Adrenal gland (tissue), 12 donors: Measurements from ENCODE around the gene COX4I1. TPM values are rescaled to one million over a fixed set of nuclear protein-coding genes. Genes with fewer than 3 reads are reported as not detected.

ENCODE experiments used
- DNase-seq, 7 donors: peaks; one replicate each; pipeline ENCODE4 v3.0.0-alpha.2; 2019 to 2020
- H3K27ac ChIP-seq, 5 donors: fragments of 200-600 bp; sonication (generic) in 4 of 5; 1 replicate in 3 of 5; 2 replicates in 2 of 5; pipeline versions ENCODE4 v1.5.1 to v1.8.0; 2016 to 2020; ENCODE audit warnings: mild to moderate bottlenecking in 1 of 5
- H3K27me3 ChIP-seq: fragments of 200-600 bp; 2 replicates; pipeline ENCODE4 v1.8.0; 2021
- H3K36me3 ChIP-seq, 2 donors: fragments of 200-600 bp; replicated peaks in 1 of 2; 1 replicate in 1 of 2; 2 replicates in 1 of 2; pipeline versions ENCODE4 v1.5.1 to v1.8.0; 2018 to 2022
- H3K4me1 ChIP-seq, 2 donors: fragments of 200-600 bp; replicated peaks in 1 of 2; 1 replicate in 1 of 2; 2 replicates in 1 of 2; pipeline versions ENCODE4 v1.5.1 to v1.8.0; 2018 to 2021
- H3K4me3 ChIP-seq, 4 donors: fragments of 200-600 bp; sonication (generic) in 3 of 4; one replicate each; pipeline ENCODE4 v1.5.1; 2016 to 2018
- H3K9me3 ChIP-seq, 3 donors: fragments of 200-600 bp; sonication (generic) in 1 of 3; replicated peaks in 1 of 3; 1 replicate in 2 of 3; 2 replicates in 1 of 3; pipeline versions ENCODE4 v1.5.1 to v1.8.0; 2016 to 2021
- POLR2A ChIP-seq, 2 donors: fragments of 450-650 bp; IDR thresholded peaks; one replicate each; pipeline ENCODE4 v1.6.1; 2017; ENCODE audit warnings: antibody characterized with exemption in 2 of 2, mild to moderate bottlenecking in 2 of 2, moderate library complexity in 1 of 2
- WGBS, 4 donors: extraction: QIAGEN DNeasy Blood & Tissue Kit in 2 of 4; methylation state at CpG; one replicate each; pipeline versions ENCODE4 v1.1.5 to v1.1.7; 2013 to 2017; 5-methylcytosine and 5-hydroxymethylcytosine counted together
- intact Hi-C, 2 donors: fragments of 100-400 bp; cut with DNase I; formaldehyde crosslinking; loops; one replicate each; pipeline versions ENCODE4 v1.14.1 to v1.15.0; 2022 to 2023
- polyA plus RNA-seq, 3 donors: library from polyadenylated mRNA; stranded (reverse); fragments of 200-250 nt in 2 of 3; fragments of 350-450 nt in 1 of 3; fragmentation: Illumina TruSeq in 1 of 3; extraction: RNeasy Lipid Tissue Mini Kit (QIAGEN cat#74804) in 1 of 3; gene quantifications; one replicate each; pipeline ENCODE4 v1.2.3, GENCODE V29; 2013 to 2014
- total RNA-seq, 9 donors: library from RNA; depleted of rRNA in 4 of 9; stranded (reverse); fragments of >200 nt in 4 of 9; fragments of 120-200 nt in 1 of 9; fragmentation: NEBNext Ultra II Directional in 1 of 9; extraction: Animal tissue kit (Norgen Biotek cat#: 25700) in 1 of 9; gene quantifications; one replicate each; pipeline versions ENCODE4 v1.1.0 to v1.2.4, GENCODE V29; 2013 to 2023
- TF ChIP-seq, protein P1 (sequence below), 6 experiments: fragments of 450-650 bp in 4 of 6; fragments of 200-600 bp in 2 of 6; sonication (generic) in 1 of 6; IDR thresholded peaks; 1 replicate in 5 of 6; 2 replicates in 1 of 6; pipeline versions ENCODE4 v1.5.1 to v1.8.0; 2016 to 2021; ENCODE audit warnings: antibody characterized with exemption in 6 of 6, mild to moderate bottlenecking in 2 of 6, moderate library complexity in 1 of 6
- donor health status: healthy with polysubstance abuse.
- donor health status: Bipolar disorder and iron deficiency.
- donor health status: DM: yes; HTN: yes; CAD: no.
- donor health status: DM: no; HTN: no; CAD: no.
- donor health status: DM: no; HTN: no; CAD: no.
- donor health status: DM: yes; HTN: yes; CAD: no.

The COX4I1 gene
- total and polyA plus RNA-seq, 12 donors: 466 to 1,628 (median 536) TPM

DNA sequence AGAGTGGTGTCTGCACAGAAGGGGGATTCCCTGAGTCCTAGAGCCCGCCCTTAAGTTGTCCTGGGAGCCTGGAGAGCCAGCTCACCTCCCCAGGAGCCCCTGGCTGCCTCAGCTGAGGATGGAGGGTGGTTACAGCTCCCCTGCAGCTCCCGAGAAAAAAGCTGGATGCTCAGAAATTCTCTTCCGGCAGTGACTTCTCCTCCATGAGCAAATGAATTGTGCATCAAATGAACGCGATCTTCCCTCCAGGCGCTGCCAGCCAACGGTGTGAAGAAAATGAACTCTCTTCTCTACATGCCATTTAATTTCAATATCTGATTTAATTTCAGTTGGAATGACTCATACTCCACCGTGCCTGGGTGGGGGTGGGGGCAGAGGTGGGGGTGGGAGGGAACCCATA, 34.3 kb upstream of the COX4I1 start:
- Histone ChIP-seq H3K27me3 (peaks cover 6% of the 10 kb centered on the region), H3K27ac (no peak overlapping the region), H3K4me1 (no peaks in the 10 kb centered on the region), H3K36me3 (no peaks in the 10 kb centered on the region), H3K4me3 (no peak overlapping the region), H3K9me3 (no peaks in the 10 kb centered on the region)
- intact Hi-C loops: no loop called here
- 53 to 60% (median 55%) methylated on average over 8 of the region's 8 CpGs for WGBS, 4 donors
- no peak for DNase-seq
- no peak for TF ChIP-seq POLR2A (IDR thresholded peaks at IDR 0.05)
- TF ChIP-seq, protein P1, sequence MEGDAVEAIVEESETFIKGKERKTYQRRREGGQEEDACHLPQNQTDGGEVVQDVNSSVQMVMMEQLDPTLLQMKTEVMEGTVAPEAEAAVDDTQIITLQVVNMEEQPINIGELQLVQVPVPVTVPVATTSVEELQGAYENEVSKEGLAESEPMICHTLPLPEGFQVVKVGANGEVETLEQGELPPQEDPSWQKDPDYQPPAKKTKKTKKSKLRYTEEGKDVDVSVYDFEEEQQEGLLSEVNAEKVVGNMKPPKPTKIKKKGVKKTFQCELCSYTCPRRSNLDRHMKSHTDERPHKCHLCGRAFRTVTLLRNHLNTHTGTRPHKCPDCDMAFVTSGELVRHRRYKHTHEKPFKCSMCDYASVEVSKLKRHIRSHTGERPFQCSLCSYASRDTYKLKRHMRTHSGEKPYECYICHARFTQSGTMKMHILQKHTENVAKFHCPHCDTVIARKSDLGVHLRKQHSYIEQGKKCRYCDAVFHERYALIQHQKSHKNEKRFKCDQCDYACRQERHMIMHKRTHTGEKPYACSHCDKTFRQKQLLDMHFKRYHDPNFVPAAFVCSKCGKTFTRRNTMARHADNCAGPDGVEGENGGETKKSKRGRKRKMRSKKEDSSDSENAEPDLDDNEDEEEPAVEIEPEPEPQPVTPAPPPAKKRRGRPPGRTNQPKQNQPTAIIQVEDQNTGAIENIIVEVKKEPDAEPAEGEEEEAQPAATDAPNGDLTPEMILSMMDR (IDR thresholded peaks at IDR 0.05): no peak

DNA sequence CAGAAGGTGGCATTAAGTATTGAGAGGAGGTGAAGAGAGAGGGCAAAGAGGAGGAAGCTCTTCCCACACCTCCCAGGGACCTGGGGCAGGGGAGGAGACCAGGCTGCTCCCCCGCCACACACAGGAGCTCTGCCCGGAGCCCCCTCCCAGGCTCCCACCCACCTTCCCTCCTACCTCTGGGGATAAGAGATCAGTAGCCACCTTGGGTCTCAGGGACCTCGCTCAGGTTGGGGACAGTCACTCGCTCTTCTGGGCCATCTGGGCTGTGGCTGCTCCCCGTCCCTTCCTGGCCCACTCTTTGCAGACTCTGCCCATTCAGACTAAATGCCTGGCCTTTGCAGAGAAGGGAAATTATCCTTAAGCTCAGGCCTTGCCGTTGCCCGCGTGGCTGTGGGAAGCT, 33.7 kb upstream of the COX4I1 start:
- H3K27me3 ChIP-seq: peaks cover 6% of the 10 kb centered on the region
- intact Hi-C loops: no loop called here
- 59 to 83% (median 71%) methylated on average over 2 to 8 of the region's 8 CpGs for WGBS, 4 donors
- no peaks in the 10 kb centered on the region for H3K9me3 ChIP-seq
- no peaks in the 10 kb centered on the region for H3K36me3 ChIP-seq
- H3K27ac ChIP-seq: no peak overlapping the region
- no peak overlapping the region for H3K4me3 ChIP-seq
- H3K4me1 ChIP-seq: no peaks in the 10 kb centered on the region
- no peak for TF ChIP-seq POLR2A (IDR thresholded peaks at IDR 0.05)
- TF ChIP-seq, protein P1 (IDR thresholded peaks at IDR 0.05): no peak
- no peak for DNase-seq

DNA sequence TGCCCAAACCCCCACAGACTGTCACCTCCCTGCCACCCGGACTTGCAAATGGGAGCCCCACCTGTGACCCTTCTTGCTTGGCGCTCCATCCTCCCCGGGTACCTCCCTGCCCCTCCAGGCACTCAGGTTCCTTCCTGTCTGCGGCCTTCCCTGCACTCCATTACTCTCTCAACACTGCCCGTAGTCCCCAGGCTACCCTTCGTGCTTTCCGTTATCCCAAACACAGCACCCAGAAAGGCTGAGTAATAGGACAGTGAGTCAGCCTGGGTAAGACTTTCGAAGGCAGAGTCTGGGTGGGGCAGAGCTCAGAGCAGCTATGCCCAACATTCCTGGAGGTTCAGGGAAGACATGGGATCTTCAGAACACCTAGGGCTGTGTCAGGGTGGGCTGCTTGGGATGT, 32.0 kb upstream of the COX4I1 start:
- Histone ChIP-seq H3K4me3 (no peak overlapping the region), H3K4me1 (no peaks in the 10 kb centered on the region), H3K9me3 (no peaks in the 10 kb centered on the region), H3K27me3 (peaks cover 6% of the 10 kb centered on the region), H3K27ac (no peak overlapping the region), H3K36me3 (no peaks in the 10 kb centered on the region)
- peak in 5 of 7 donors; percentile 29 to 52 (median 33) for DNase-seq
- TF ChIP-seq POLR2A (IDR thresholded peaks at IDR 0.05): no peak
- TF ChIP-seq, protein P1 (IDR thresholded peaks at IDR 0.05): no peak
- 43 to 59% (median 54%) methylated on average over 8 of the region's 8 CpGs for WGBS, 4 donors
- intact Hi-C loops: no loop called here

DNA sequence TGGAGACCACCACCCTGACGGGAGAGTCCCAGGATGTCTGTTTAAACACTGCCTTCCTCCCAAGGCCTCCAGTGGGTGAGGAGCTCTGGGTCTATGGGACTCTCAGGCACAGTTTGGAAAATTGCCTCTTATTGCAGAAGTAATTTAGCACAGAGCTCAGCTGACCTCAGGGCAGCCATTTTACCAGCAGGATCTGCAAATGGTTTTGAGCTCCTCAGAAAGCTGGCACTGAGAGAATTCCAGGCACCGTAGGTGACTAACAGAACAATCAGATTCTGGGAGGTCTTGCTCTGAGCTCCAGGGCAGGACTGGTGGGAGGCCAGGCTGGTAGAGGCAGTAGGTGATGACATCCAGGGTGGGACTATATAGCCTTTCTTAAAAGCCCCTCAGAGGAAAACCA, 31.3 kb upstream of the COX4I1 start:
- Histone ChIP-seq H3K4me1 (no peaks in the 10 kb centered on the region), H3K9me3 (no peaks in the 10 kb centered on the region), H3K27me3 (peaks cover 4% of the 10 kb centered on the region), H3K36me3 (no peaks in the 10 kb centered on the region), H3K27ac (no peak overlapping the region), H3K4me3 (no peak overlapping the region)
- intact Hi-C loops: no loop called here
- 71 to 82% (median 77%) methylated on average over 2 of the region's 2 CpGs for WGBS, 4 donors
- no peak for DNase-seq
- no peak for TF ChIP-seq POLR2A (IDR thresholded peaks at IDR 0.05)
- TF ChIP-seq, protein P1 (IDR thresholded peaks at IDR 0.05): no peak
